Measurements from ENCODE around the gene SLIT3. TPM values are rescaled to one million over a fixed set of nuclear protein-coding genes. Genes with fewer than 3 reads are reported as not detected.

SLIT3 gene
- total and polyA plus RNA-seq, 9 of the 15 experiments (the other 6 are each of a cell fraction or from before 2014, with no cell fraction given): 0.01 to 0.04 TPM; not detected in 7

DNA sequence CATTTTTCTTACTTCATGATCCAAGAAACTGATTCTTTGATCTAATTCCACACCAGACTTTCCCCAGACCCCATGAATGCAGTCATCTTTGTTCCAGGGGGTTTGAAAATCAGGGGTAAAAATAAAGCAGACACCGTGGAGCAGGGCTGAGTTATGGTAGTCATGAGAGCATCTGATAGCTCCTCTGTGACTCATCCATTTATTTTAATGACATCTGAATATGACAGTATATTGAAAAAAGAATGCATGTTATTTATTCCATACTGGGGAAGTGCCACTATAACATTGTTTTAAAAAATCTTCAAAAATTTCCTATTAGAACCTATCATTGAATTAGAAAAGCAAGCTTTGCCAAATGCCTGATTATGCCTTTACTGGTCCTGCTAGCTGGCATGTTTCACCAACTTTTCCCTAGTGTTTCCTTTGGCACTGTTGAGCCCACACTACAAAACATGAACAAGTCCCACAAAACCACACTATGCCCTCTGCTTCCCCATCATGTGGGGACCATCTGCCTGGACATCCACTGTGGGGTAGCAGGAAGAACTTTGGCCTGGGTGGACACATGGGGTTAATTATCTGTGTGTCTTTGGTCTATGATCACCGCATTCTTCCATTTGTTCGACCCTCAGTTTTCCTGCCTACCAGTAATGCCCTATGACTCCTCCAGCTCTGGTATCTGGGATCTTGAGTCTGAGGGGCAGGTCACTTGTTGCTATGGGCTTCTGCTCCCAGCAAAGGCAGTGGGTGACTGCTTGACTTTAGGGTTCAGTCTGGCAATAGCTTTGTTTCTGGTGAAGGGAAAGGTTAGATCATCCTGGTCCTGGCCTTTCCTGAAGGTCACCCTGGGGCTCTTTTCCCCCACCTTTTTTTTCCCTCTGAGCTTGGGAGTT, 639.1 kb downstream of the SLIT3 start:
- Histone ChIP-seq H3K4me2 (ENCODE audit: insufficient read depth, low read length) (no peak overlapping the region), H3K79me2 (ENCODE audit: control insufficient read depth, insufficient read depth, low read length) (no peaks in the 10 kb centered on the region), H2AFZ (ENCODE audit: low read depth, low read length) (no peak overlapping the region), H3K9me3 (replicated peaks; ENCODE audit: control insufficient read depth, insufficient read depth, low read depth, low read length) (no peaks in the 10 kb centered on the region), H3K27ac (ENCODE audit: extremely low read depth, low read depth, low read length) (no peak overlapping the region), H3K27me3 (ENCODE audit: control insufficient read depth in 2 of 2, insufficient read depth in 2 of 2, low read length in 2 of 2) (peaks cover 7 to 14% of the 10 kb centered on the region in 2 experiments; a peak in 4 of 5 replicates), H4K20me1 (replicated peaks; ENCODE audit: control insufficient read depth, insufficient read depth, low read length) (no peaks in the 10 kb centered on the region), H3K4me3 (no peak overlapping the region), H3K36me3 (ENCODE audit: control insufficient read depth, insufficient read depth, low read length) (no peaks in the 10 kb centered on the region), H3K4me1 (replicated peaks in 1 of 2; ENCODE audit: control insufficient read depth in 2 of 2, insufficient read depth in 2 of 2, low read length in 2 of 2) (peaks cover 0 to 5% of the 10 kb centered on the region in 2 experiments; a peak in 1 of 5 replicates), H3K9ac (ENCODE audit: insufficient read depth in 1 of 2, low read depth in 2 of 2, low read length in 2 of 2) (no peak overlapping the region), H3K9me1 (ENCODE audit: control insufficient read depth, insufficient read depth, low read length) (no peaks in the 10 kb centered on the region)
- intact Hi-C loops (cut with micrococcal nuclease): no loop called here
- FAIRE-seq: no peak
- 0% methylated on average over 1 of the region's 3 CpGs for WGBS (ENCODE audit: insufficient coverage, low coverage, missing lambda C conversion rate)
- ChIA-PET CTCF (ENCODE audit: low intra/inter-chr PET ratio) (no interaction called here), POLR2A (interaction anchor here (0.6 kb wide), 1 partner anchor 161 kb away, joined by 3 read pairs; no protein-coding TSS in a partner anchor)
- in situ Hi-C loops (cut with MboI): loop anchor here (25.0 kb wide), 1 partner anchor 400 kb away; no protein-coding TSS in a partner anchor
- no TSS peak for BruUV-seq (replicated peaks)
- DNase-seq (ENCODE audit: extremely low read depth in 1 of 4, low spot score in 3 of 4): no peak
- no peak for ATAC-seq
- peak; percentile 25; the same call in 1 of the 2 replicates for TF ChIP-seq FOSL1 (tag; conservative IDR thresholded peaks at IDR 0.05)
- TF ChIP-seq ZKSCAN3 (CRISPR knock-in tag; IDR thresholded peaks at IDR 0.05): no peak
- TF ChIP-seq RFX5 (IDR thresholded peaks at IDR 0.05; ENCODE audit: low read depth, low read length): 0 out of 2 replicates have a peak, but pooled peaks have one; percentile 56

DNA sequence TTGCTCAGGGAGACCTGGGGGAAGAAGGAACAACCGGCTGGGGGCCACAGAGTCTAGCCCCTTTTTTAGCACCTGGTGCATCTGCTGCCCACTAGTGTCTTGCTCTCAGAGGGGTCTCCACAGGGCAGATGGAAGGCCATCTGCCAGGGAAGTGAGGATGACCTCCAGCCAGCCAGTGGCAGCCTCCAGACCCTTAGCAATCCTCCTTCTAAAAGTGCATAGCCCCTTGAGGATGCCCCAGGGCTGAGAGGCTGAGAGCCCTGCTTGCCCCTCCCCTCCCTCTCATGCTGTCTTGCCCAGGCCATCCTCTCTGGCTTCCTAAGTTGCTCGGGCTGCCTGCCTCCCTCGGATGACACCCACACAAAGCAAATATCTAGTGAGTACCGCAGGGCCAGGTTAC, 640.2 kb downstream of the SLIT3 start:
- Histone ChIP-seq H3K27ac (ENCODE audit: extremely low read depth, low read depth, low read length) (no peak overlapping the region), H3K4me3 (no peak overlapping the region), H3K9me3 (replicated peaks; ENCODE audit: control insufficient read depth, insufficient read depth, low read depth, low read length) (no peaks in the 10 kb centered on the region), H3K79me2 (ENCODE audit: control insufficient read depth, insufficient read depth, low read length) (no peaks in the 10 kb centered on the region), H4K20me1 (replicated peaks; ENCODE audit: control insufficient read depth, insufficient read depth, low read length) (no peaks in the 10 kb centered on the region), H2AFZ (ENCODE audit: low read depth, low read length) (no peak overlapping the region), H3K4me2 (ENCODE audit: insufficient read depth, low read length) (no peak overlapping the region), H3K36me3 (ENCODE audit: control insufficient read depth, insufficient read depth, low read length) (no peaks in the 10 kb centered on the region), H3K9me1 (ENCODE audit: control insufficient read depth, insufficient read depth, low read length) (no peaks in the 10 kb centered on the region), H3K27me3 (ENCODE audit: control insufficient read depth in 2 of 2, insufficient read depth in 2 of 2, low read length in 2 of 2) (peaks cover 3 to 7% of the 10 kb centered on the region in 2 experiments; a peak in 3 of 5 replicates), H3K4me1 (replicated peaks in 1 of 2; ENCODE audit: control insufficient read depth in 2 of 2, insufficient read depth in 2 of 2, low read length in 2 of 2) (peaks cover 0 to 11% of the 10 kb centered on the region in 2 experiments; a peak in 2 of 5 replicates), H3K9ac (ENCODE audit: insufficient read depth in 1 of 2, low read depth in 2 of 2, low read length in 2 of 2) (0 out of 4 replicates have a peak overlapping the region, but pooled peaks of 1 of the 2 experiments have one; percentile 12)
- POLR2A ChIA-PET: no interaction called here
- FAIRE-seq: no peak
- no peak for TF ChIP-seq KDM5B (IDR thresholded peaks at IDR 0.05; ENCODE audit: insufficient replicate concordance, low read depth, low read length)
- TF ChIP-seq, protein P1, sequence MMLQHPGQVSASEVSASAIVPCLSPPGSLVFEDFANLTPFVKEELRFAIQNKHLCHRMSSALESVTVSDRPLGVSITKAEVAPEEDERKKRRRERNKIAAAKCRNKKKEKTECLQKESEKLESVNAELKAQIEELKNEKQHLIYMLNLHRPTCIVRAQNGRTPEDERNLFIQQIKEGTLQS (IDR thresholded peaks at IDR 0.05): no peak
- TF ChIP-seq, protein P1 (CRISPR knock-in tag; conservative IDR thresholded peaks at IDR 0.05): no peak
- TF ChIP-seq, protein P2, sequence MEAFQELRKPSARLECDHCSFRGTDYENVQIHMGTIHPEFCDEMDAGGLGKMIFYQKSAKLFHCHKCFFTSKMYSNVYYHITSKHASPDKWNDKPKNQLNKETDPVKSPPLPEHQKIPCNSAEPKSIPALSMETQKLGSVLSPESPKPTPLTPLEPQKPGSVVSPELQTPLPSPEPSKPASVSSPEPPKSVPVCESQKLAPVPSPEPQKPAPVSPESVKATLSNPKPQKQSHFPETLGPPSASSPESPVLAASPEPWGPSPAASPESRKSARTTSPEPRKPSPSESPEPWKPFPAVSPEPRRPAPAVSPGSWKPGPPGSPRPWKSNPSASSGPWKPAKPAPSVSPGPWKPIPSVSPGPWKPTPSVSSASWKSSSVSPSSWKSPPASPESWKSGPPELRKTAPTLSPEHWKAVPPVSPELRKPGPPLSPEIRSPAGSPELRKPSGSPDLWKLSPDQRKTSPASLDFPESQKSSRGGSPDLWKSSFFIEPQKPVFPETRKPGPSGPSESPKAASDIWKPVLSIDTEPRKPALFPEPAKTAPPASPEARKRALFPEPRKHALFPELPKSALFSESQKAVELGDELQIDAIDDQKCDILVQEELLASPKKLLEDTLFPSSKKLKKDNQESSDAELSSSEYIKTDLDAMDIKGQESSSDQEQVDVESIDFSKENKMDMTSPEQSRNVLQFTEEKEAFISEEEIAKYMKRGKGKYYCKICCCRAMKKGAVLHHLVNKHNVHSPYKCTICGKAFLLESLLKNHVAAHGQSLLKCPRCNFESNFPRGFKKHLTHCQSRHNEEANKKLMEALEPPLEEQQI (IDR thresholded peaks at IDR 0.05): no peak
- DNase-seq (ENCODE audit: extremely low read depth in 1 of 4, low spot score in 3 of 4): no peak
- BruUV-seq (replicated peaks): no TSS peak
- in situ Hi-C loops (cut with MboI): loop anchor here (25.0 kb wide), 1 partner anchor 398 kb away; no protein-coding TSS in a partner anchor
- WGBS (ENCODE audit: insufficient coverage, low coverage, missing lambda C conversion rate): 3% methylated on average over 4 of the region's 4 CpGs
- CTCF ChIA-PET (ENCODE audit: low intra/inter-chr PET ratio): no interaction called here
- intact Hi-C loops (cut with micrococcal nuclease): no loop called here
- ATAC-seq: no peak
